NB4 (cell line): Measurements from ENCODE around the gene NEK11.
A peak's percentile ranks its signal among the peaks of the same experiment; 100 is the strongest.

Source experiments
- DNase-seq: peaks from one replicate; pipeline ENCODE4 v3.0.0; 2010; ENCODE audit warnings: low read depth
- H3K4me3 ChIP-seq: one replicate; pipeline ENCODE4 v1.5.1; 2011; ENCODE audit warnings: mild to moderate bottlenecking, low read depth, low read length, moderate library complexity
- MYC ChIP-seq: IDR thresholded peaks from 2 replicates; pipeline ENCODE4 v1.6.1; 2011; ENCODE audit warnings: low read depth, low read length
- POLR2A ChIP-seq: IDR thresholded peaks from 2 replicates; pipeline ENCODE4 v1.6.1; 2011; ENCODE audit warnings: mild to moderate bottlenecking; ENCODE audit not compliant: insufficient read length; ENCODE audit errors: extremely low read depth
- TF ChIP-seq, protein P1 (sequence below): IDR thresholded peaks from one replicate; pipeline ENCODE4 v1.5.1; 2012; ENCODE audit warnings: low read depth, low read length
- TF ChIP-seq, protein P2 (sequence below): IDR thresholded peaks from 2 replicates; pipeline ENCODE4 v1.6.1; 2011; ENCODE audit warnings: low read depth, low read length

Gene NEK11

DNA sequence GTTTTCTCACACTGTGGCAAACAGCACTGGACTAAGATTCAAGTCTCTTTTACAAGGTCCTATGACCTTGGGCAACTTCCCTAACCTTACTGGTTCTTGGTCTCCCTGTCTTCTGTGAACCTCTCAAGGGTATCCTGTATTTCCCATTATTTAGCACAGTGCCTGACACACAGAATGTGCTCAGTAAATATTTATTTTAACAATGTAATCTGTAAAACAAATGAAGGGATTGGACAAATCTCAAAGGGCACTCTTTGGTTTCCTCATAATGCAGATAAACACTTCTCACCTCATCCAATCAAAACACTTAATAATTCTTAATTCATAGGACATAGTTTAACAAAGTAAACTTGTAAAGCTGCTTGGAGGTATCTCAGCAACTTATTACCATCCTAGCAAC lies 367.7 kb downstream of the NEK11 start:
- H3K4me3 ChIP-seq = no peak overlapping the region
- no peak for DNase-seq
- TF ChIP-seq MYC (no peak), POLR2A (no peak)
- TF ChIP-seq, protein P1, sequence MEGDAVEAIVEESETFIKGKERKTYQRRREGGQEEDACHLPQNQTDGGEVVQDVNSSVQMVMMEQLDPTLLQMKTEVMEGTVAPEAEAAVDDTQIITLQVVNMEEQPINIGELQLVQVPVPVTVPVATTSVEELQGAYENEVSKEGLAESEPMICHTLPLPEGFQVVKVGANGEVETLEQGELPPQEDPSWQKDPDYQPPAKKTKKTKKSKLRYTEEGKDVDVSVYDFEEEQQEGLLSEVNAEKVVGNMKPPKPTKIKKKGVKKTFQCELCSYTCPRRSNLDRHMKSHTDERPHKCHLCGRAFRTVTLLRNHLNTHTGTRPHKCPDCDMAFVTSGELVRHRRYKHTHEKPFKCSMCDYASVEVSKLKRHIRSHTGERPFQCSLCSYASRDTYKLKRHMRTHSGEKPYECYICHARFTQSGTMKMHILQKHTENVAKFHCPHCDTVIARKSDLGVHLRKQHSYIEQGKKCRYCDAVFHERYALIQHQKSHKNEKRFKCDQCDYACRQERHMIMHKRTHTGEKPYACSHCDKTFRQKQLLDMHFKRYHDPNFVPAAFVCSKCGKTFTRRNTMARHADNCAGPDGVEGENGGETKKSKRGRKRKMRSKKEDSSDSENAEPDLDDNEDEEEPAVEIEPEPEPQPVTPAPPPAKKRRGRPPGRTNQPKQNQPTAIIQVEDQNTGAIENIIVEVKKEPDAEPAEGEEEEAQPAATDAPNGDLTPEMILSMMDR = no peak
- TF ChIP-seq, protein P2, sequence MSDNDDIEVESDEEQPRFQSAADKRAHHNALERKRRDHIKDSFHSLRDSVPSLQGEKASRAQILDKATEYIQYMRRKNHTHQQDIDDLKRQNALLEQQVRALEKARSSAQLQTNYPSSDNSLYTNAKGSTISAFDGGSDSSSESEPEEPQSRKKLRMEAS = no peak

DNA sequence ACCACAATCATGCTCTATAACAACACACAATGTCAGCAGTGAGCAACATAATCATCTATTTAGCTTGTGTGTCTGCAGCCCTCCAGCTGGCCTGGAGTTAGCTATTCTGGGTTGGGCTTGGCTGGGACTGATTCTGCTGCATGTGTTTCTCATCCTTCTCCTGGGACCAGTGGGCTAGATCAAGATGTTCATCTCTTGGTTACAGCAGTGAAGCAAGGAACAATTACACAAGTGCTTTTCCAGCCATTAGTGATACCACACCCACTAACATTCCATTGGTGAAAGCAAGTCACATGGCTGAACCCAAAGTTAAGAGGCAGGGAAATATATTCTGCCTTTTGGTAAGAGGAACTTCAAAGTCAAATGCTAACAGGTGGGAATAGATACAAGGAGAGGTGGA lies 369.5 kb downstream of the NEK11 start:
- no peak for TF ChIP-seq POLR2A
- TF ChIP-seq, protein P2 = no peak
- TF ChIP-seq, protein P1 = no peak
- TF ChIP-seq MYC = no peak
- no peak overlapping the region for H3K4me3 ChIP-seq
- DNase-seq = peak; percentile 15

DNA sequence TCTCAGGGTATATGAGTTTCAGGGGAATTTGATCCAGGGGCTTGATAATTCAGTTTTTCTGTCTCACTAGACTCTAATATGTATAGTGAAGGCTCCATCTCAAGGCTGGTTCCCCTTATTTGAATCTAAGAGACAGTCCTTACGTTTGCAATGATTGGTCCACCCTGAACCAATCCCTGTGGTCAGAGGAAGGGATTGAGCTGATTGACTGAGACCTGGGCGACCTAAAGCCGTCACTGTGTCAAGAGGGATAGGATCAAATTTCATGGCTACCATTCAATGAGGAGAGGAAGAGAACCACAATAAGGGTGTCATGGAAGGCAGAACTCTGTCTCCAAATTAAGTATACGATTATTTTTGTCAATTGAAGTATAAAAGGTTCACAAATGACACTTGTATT lies 371.2 kb downstream of the NEK11 start:
- DNase-seq = no peak
- TF ChIP-seq, protein P2 = no peak
- TF ChIP-seq, protein P1 = no peak
- TF ChIP-seq MYC = no peak
- no peak for TF ChIP-seq POLR2A
- no peak overlapping the region for H3K4me3 ChIP-seq
